ENCODE results near the gene LRRC74A.

- TF ChIP-seq, protein P1, sequence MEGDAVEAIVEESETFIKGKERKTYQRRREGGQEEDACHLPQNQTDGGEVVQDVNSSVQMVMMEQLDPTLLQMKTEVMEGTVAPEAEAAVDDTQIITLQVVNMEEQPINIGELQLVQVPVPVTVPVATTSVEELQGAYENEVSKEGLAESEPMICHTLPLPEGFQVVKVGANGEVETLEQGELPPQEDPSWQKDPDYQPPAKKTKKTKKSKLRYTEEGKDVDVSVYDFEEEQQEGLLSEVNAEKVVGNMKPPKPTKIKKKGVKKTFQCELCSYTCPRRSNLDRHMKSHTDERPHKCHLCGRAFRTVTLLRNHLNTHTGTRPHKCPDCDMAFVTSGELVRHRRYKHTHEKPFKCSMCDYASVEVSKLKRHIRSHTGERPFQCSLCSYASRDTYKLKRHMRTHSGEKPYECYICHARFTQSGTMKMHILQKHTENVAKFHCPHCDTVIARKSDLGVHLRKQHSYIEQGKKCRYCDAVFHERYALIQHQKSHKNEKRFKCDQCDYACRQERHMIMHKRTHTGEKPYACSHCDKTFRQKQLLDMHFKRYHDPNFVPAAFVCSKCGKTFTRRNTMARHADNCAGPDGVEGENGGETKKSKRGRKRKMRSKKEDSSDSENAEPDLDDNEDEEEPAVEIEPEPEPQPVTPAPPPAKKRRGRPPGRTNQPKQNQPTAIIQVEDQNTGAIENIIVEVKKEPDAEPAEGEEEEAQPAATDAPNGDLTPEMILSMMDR (optimal IDR thresholded peaks at IDR 0.05 in 1 of 3, IDR thresholded peaks at IDR 0.05 in 1 of 3, conservative IDR thresholded peaks at IDR 0.05 in 1 of 3; ENCODE audit: extremely low read depth in 1 of 3, insufficient read depth in 2 of 3, low read length in 3 of 3), result no peak
- no peak for TF ChIP-seq EZH2 (IDR thresholded peaks at IDR 0.05; ENCODE audit: low read length)
Observed at GRCh38 chr14:76808011-76808410, 18.2 kb upstream of the LRRC74A start.

Measured in keratinocyte (primary cell).